ENCODE results near the gene SLFN14.

GRCh38 chr17:35559495-35560210, 966 bp downstream of the SLFN14 start:
- TF ChIP-seq CTCF (IDR thresholded peaks at IDR 0.05; ENCODE audit: borderline replicate concordance, extremely low read depth, low read length, poor library complexity, severe bottlenecking) (no peak), EZH2 (IDR thresholded peaks at IDR 0.05; ENCODE audit: borderline replicate concordance, low read depth, low read length, severe bottlenecking) (no peak)
